ENCODE data around the gene RRM2.

GRCh38 chr2:10159581-10160131 is 37.1 kb downstream of the RRM2 start:
- TF ChIP-seq POLR2A (IDR thresholded peaks at IDR 0.05; ENCODE audit: low read length) (no peak), CHD4 (IDR thresholded peaks at IDR 0.05; ENCODE audit: borderline replicate concordance) (no peak), BCL3 (IDR thresholded peaks at IDR 0.05) (no peak)

Data from A549 (cell line).